IMR-90 (cell line): ENCODE results near the gene DSG3. TPM values are rescaled to one million over a fixed set of nuclear protein-coding genes. Genes with fewer than 3 reads are reported as not detected.

Experiments used
- ATAC-seq: fragments of 200-7000 bp; cut with Tn5 transposase; 2 replicates; pipeline ENCODE4 v1.9.1; 2020; ENCODE audit warnings: low read depth, mild to moderate bottlenecking, moderate library complexity
- BruUV-seq: library from RNA; stranded (reverse); fragments of 400-500 nt; replicated peaks from 2 replicates; lab custom pipeline; 2021; lab: Mats Ljungman, UMichigan
- CTCF ChIA-PET: fragments of 300-600 bp; formaldehyde crosslinking; extraction: SDS; loops from one replicate; lab custom pipeline; 2021; ENCODE audit warnings: antibody characterized with exemption; lab: Yijun Ruan, JAX
- POLR2A ChIA-PET: fragments of 300-600 bp; sonication (Branson Sonifier 250); formaldehyde crosslinking; loops from one replicate; lab custom pipeline; 2022; ENCODE audit warnings: antibody characterized with exemption; ENCODE audit not compliant: unreplicated experiment; lab: Charles Lee
- DNase-seq: peaks from one replicate; pipeline ENCODE4 v3.0.0; 2013
- H2AFZ ChIP-seq: replicated peaks from 2 replicates; pipeline ENCODE3; 2013; ENCODE audit warnings: low read length, mild to moderate bottlenecking; ENCODE audit not compliant: poor library complexity
- H2AK5ac ChIP-seq: 2 replicates; pipeline ENCODE4 v1.6.1; 2013; ENCODE audit warnings: low read depth, low read length, inconsistent platforms
- H2AK9ac ChIP-seq: replicated peaks from 2 replicates; pipeline ENCODE3; 2013; ENCODE audit warnings: mild to moderate bottlenecking, low read depth, low read length, moderate library complexity; ENCODE audit not compliant: poor library complexity
- H2BK120ac ChIP-seq: 2 replicates; pipeline ENCODE4 v1.6.1; 2013; ENCODE audit warnings: low read depth, low read length, inconsistent platforms
- H2BK15ac ChIP-seq: 3 replicates; pipeline ENCODE4 v1.6.1; 2013; ENCODE audit warnings: low read depth, low read length, inconsistent platforms
- H2BK20ac ChIP-seq: 2 replicates; pipeline ENCODE4 v1.6.1; 2013; ENCODE audit warnings: low read depth, mild to moderate bottlenecking, inconsistent platforms, low read length, moderate library complexity
- H2BK5ac ChIP-seq: 2 replicates; pipeline ENCODE4 v1.6.1; 2013; ENCODE audit warnings: mild to moderate bottlenecking, low read depth, low read length, inconsistent platforms; ENCODE audit not compliant: poor library complexity, severe bottlenecking
- H3K14ac ChIP-seq: replicated peaks from 2 replicates; pipeline ENCODE4 v1.6.1; 2013; ENCODE audit warnings: low read depth, low read length, inconsistent platforms
- H3K18ac ChIP-seq: 2 replicates; pipeline ENCODE4 v1.6.1; 2013; ENCODE audit warnings: low read depth, low read length, control low read depth
- H3K23ac ChIP-seq: 2 replicates; pipeline ENCODE4 v1.6.1; 2013; ENCODE audit warnings: low read depth, low read length, inconsistent platforms
- H3K27ac ChIP-seq: 2 replicates; pipeline ENCODE4 v1.5.1; 2013; ENCODE audit warnings: mild to moderate bottlenecking, control low read depth, low read length; ENCODE audit not compliant: insufficient read depth
- H3K27me3 ChIP-seq: 2 replicates; pipeline ENCODE4 v1.6.1; 2013; ENCODE audit warnings: low read length; ENCODE audit not compliant: control insufficient read depth, insufficient read depth
- H3K36me3 ChIP-seq: 2 replicates; pipeline ENCODE4 v1.6.1; 2013; ENCODE audit warnings: low read length, mixed read lengths; ENCODE audit not compliant: control insufficient read depth, insufficient read depth
- H3K4ac ChIP-seq: 2 replicates; pipeline ENCODE4 v1.6.1; 2013; ENCODE audit warnings: low read depth, low read length, inconsistent platforms
- H3K4me1 ChIP-seq: 2 replicates; pipeline ENCODE4 v1.6.1; 2013; ENCODE audit warnings: low read length, mixed read lengths; ENCODE audit not compliant: control insufficient read depth, insufficient read depth
- H3K4me2 ChIP-seq: 2 replicates; pipeline ENCODE4 v1.6.1; 2013; ENCODE audit warnings: low read depth, mild to moderate bottlenecking, control low read depth, low read length, moderate library complexity
- H3K4me3 ChIP-seq: 2 replicates; pipeline ENCODE4 v1.5.1; 2013; ENCODE audit warnings: low read depth, mild to moderate bottlenecking, control low read depth, low read length, moderate library complexity; ENCODE audit not compliant: insufficient read depth
- H3K56ac ChIP-seq: 2 replicates; pipeline ENCODE4 v1.6.1; 2013; ENCODE audit warnings: low read length, inconsistent platforms; ENCODE audit not compliant: insufficient read depth; ENCODE audit errors: extremely low read depth
- H3K79me1 ChIP-seq, 2 experiments: 2 replicates each; pipeline ENCODE4 v1.6.1; 2013; ENCODE audit warnings: low read length in 2 of 2, inconsistent platforms in 1 of 2, low read depth in 1 of 2
- H3K9ac ChIP-seq: 2 replicates; pipeline ENCODE4 v1.6.1; 2013; ENCODE audit warnings: low read depth, low read length, control low read depth
- H3K9me1 ChIP-seq: 2 replicates; pipeline ENCODE4 v1.6.1; 2013; ENCODE audit warnings: low read length, inconsistent platforms; ENCODE audit not compliant: insufficient read depth
- H3K9me3 ChIP-seq: 2 replicates; pipeline ENCODE4 v1.6.1; 2013; ENCODE audit warnings: low read length; ENCODE audit not compliant: control insufficient read depth, insufficient read depth
- H4K20me1 ChIP-seq: 2 replicates; pipeline ENCODE4 v1.6.1; 2013; ENCODE audit warnings: low read length, inconsistent platforms; ENCODE audit not compliant: insufficient read depth
- H4K5ac ChIP-seq: 2 replicates; pipeline ENCODE4 v1.6.1; 2013; ENCODE audit warnings: mild to moderate bottlenecking, low read depth, low read length, control low read depth
- H4K8ac ChIP-seq, 2 experiments: 2 replicates each; pipeline ENCODE4 v1.6.1; 2013; ENCODE audit warnings: low read depth in 2 of 2, low read length in 2 of 2, control low read depth in 1 of 2, inconsistent platforms in 1 of 2
- H4K91ac ChIP-seq: 2 replicates; pipeline ENCODE4 v1.6.1; 2013; ENCODE audit warnings: low read depth, low read length, inconsistent platforms; ENCODE audit not compliant: insufficient read depth
- BHLHE40 ChIP-seq: fragments of 150-350 bp; IDR thresholded peaks from 2 replicates; pipeline ENCODE4 v1.6.1; 2016; ENCODE audit warnings: mild to moderate bottlenecking, low read depth, low read length
- CHD1 ChIP-seq: IDR thresholded peaks from 2 replicates; pipeline ENCODE4 v1.6.1; 2012; ENCODE audit warnings: low read depth, low read length, improper control_type of control experiment
- FOS ChIP-seq: fragments of 150-350 bp; IDR thresholded peaks from 2 replicates; pipeline ENCODE4 v1.6.1; 2016; ENCODE audit warnings: low read depth, low read length
- NFE2L2 ChIP-seq: fragments of 150-350 bp; IDR thresholded peaks from 2 replicates; pipeline ENCODE4 v1.6.1; 2016; ENCODE audit warnings: low read depth, mild to moderate bottlenecking, low read length
- RFX5 ChIP-seq: IDR thresholded peaks from 2 replicates; pipeline ENCODE4 v1.8.0; 2012; ENCODE audit warnings: low read depth, mild to moderate bottlenecking, low read length, moderate library complexity
- USF2 ChIP-seq: fragments of 150-350 bp; IDR thresholded peaks from 2 replicates; pipeline ENCODE4 v1.6.1; 2017; ENCODE audit warnings: mild to moderate bottlenecking, antibody characterized with exemption, low read length, low read depth
- dilution Hi-C: fragments of 300-500 bp; cut with HindIII; formaldehyde crosslinking; loops from one replicate; pipeline ENCODE4 v1.14.3; 2018; ENCODE audit warnings: low sequenced_read_pairs; ENCODE audit not compliant: unreplicated experiment
- in situ Hi-C: fragments of 300-500 bp; cut with MboI; formaldehyde crosslinking; loops from 3 replicates; pipeline ENCODE4 v1.14.3; 2019; ENCODE audit warnings: low sequenced_read_pairs, inconsistent platforms, mixed read lengths
- intact Hi-C: fragments of 100-400 bp; cut with micrococcal nuclease; formaldehyde crosslinking; loops from 2 replicates; pipeline ENCODE4 v1.10.0; 2022
- polyA plus RNA-seq, 3 experiments: library from polyadenylated mRNA; depleted of rRNA; stranded (reverse); fragments of >200 nt; gene quantifications; 2 replicates each; pipeline ENCODE4 v1.2.3, GENCODE V29; 2012; ENCODE audit warnings: low replicate concordance in 1 of 3
- total RNA-seq: library from RNA; depleted of rRNA; stranded (reverse); fragments of >200 nt; gene quantifications from 2 replicates; pipeline ENCODE4 v1.2.3, GENCODE V29; 2012

DSG3 gene
- total and polyA plus RNA-seq, 2 of the 4 experiments (the other 2 are of a cell fraction), result not detected

- ChIA-PET POLR2A (no interaction called here), CTCF (no interaction called here)
- no peak overlapping the region for H4K5ac ChIP-seq
- H3K14ac ChIP-seq, result no peak overlapping the region
- no peaks in the 10 kb centered on the region for H3K27me3 ChIP-seq
- H3K4me1 ChIP-seq, result 0 out of 2 replicates have a peak, but pooled peaks cover 2% of the 10 kb centered on the region
- no peak overlapping the region for H3K27ac ChIP-seq
- no peak overlapping the region for H2BK120ac ChIP-seq
- TF ChIP-seq CHD1 (no peak), FOS (no peak), BHLHE40 (no peak), USF2 (no peak), NFE2L2 (no peak), RFX5 (no peak)
- dilution Hi-C loops (no loop called here), intact Hi-C loops (no loop called here), in situ Hi-C loops (no loop called here)
- H3K9me3 ChIP-seq, result no peaks in the 10 kb centered on the region
- no peaks in the 10 kb centered on the region for H3K36me3 ChIP-seq
- H3K9me1 ChIP-seq, result no peaks in the 10 kb centered on the region
- H3K9ac ChIP-seq, result no peak overlapping the region
- no peak overlapping the region for H2BK15ac ChIP-seq
- no peak for ATAC-seq
- no TSS peak for BruUV-seq
- H3K56ac ChIP-seq, result no peak overlapping the region
- H3K18ac ChIP-seq, result no peak overlapping the region
- H4K8ac ChIP-seq, result no peak overlapping the region
- H3K4me2 ChIP-seq, result no peak overlapping the region
- H4K91ac ChIP-seq, result no peak overlapping the region
- no peak overlapping the region for H2AK9ac ChIP-seq
- H2BK5ac ChIP-seq, result no peak overlapping the region
- no peak overlapping the region for H3K23ac ChIP-seq
- H3K4me3 ChIP-seq, result no peak overlapping the region
- no peaks in the 10 kb centered on the region for H3K79me1 ChIP-seq
- H2AFZ ChIP-seq, result no peak overlapping the region
- H3K4ac ChIP-seq, result no peak overlapping the region
- no peak for DNase-seq
- no peaks in the 10 kb centered on the region for H4K20me1 ChIP-seq
- no peak overlapping the region for H2BK20ac ChIP-seq
- H2AK5ac ChIP-seq, result no peak overlapping the region
Measured at GRCh38 chr18:31490833-31491232, 43.3 kb downstream of the DSG3 start.
